Tongue (tissue), 2 donors: Measurements from ENCODE around the gene PDE3B. TPM values are rescaled to one million over a fixed set of nuclear protein-coding genes. Genes with fewer than 3 reads are reported as not detected.

ENCODE experiments used
- DNase-seq: peaks from one replicate; pipeline ENCODE4 v3.0.0-alpha.2; 2015
- total RNA-seq: library from RNA; depleted of rRNA; stranded (reverse); fragments of >200 nt; gene quantifications from one replicate; pipeline ENCODE4 v1.2.3, GENCODE V29; 2014

PDE3B gene
- total RNA-seq, 1 donor from 2014 or later: 14.8 TPM

DNA sequence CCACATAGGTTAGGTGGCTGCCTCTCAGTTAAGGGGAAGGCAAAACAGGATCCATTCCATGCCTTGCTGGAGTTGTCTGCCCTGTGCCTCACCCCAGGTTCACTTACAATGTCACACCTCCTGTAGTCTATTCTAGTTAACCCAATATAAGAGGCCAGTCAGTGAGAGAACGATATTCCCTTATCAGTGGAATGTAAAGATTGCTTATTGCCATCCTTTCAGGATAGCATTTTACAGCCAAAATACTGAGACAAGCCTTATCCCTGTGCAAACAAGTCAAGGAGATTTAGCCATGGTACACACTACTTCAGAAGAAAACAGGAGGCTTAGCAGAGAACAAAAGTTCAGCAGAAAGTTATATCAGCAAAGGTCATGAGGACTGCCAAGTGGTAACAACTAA, 242.9 kb downstream of the PDE3B start:
- DNase-seq: no peak

DNA sequence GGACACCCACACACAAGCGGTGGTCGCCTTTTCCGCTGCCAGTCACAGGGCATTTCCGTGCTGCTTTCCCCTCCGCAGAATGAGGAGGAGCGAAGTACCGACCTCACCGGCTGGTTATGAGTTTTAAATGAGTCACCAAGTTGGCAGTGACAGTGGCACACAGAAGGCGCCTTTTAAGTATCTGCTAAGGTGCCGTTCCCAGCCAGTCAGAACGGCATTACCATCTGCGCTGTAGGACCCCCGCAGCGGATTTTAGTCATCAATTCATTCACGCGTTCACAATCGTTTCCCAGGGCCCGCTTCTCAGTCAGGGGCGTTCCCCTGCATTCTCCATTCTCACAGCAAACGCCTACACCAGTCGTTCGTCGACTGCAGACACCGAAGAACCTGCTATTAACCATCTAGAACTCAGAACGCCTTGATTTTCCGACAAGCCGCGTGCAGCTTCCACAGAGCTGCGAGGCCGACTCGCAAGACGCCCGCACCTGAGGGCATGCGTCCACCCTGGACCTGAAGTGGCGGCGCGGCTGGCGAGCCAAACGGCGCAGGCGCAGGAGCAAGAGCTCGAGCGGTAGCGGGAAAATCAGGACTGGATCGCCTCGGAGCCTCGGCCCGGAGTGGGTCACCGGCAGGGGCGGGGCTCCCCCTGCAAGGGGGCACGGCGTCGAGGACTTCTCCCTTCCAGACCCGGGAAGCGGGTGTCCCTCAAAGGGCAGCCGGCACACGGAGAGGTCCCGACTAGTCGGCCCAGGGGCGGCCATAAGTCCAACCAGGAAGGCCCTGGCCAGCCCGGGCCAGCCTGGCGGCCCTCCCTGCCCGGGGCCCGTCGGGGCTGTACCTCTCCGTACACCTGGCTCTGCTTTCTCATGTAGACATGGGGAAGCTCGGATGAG, 247.8 kb downstream of the PDE3B start:
- DNase-seq: peak; percentile 95

DNA sequence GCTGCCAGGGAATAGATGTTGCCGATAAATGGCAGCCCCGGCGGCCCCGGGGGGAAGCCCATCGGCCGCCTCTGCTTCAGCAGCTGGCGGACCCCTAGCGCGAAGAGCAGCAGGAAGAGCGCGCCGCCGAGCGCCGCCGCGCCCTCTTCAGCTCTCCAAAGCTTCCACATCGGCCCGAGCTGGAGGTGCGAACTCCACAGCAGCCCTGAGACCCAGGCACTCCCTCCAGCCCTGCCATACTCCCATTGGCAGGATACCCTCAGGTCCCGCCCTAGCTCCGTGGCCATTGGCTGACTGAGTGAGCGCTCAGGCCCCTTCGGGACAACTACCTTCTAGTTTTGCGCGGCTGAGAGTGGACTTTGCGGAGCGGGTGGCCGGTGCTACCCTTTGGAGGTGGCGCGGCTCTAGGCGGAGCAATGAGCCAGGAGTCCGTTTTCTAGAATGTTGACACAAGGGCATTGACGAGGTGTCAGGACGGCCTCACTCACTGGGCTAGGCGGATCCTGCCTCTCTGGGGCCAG, 248.5 kb downstream of the PDE3B start, which contains the start of gene CYP2R1:
TSS of gene CYP2R1 (minus strand) at position 196 of the 521 bp plus-strand sequence. CDS start at position 170, 26 bp downstream.
- peak; percentile 97 for DNase-seq

DNA sequence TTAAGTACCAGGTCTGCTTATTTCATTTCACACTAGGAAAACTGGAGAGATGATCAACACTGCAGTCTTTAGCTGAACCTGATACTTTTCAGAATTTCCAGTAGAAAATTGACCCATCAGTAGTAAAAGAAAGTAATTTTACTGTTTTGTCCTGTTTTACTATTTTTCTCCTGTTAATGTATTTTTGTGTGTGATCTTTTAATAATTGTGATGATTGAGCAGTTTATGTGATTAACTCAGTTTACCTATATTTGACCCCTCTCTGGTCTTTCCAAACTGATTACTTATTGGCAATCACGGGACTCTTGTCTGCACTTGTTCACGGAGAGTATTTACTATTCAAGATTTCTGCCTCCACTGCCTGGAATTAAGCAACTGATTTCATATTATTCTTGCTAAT, 249.0 kb downstream of the PDE3B start:
- no peak for DNase-seq

DNA sequence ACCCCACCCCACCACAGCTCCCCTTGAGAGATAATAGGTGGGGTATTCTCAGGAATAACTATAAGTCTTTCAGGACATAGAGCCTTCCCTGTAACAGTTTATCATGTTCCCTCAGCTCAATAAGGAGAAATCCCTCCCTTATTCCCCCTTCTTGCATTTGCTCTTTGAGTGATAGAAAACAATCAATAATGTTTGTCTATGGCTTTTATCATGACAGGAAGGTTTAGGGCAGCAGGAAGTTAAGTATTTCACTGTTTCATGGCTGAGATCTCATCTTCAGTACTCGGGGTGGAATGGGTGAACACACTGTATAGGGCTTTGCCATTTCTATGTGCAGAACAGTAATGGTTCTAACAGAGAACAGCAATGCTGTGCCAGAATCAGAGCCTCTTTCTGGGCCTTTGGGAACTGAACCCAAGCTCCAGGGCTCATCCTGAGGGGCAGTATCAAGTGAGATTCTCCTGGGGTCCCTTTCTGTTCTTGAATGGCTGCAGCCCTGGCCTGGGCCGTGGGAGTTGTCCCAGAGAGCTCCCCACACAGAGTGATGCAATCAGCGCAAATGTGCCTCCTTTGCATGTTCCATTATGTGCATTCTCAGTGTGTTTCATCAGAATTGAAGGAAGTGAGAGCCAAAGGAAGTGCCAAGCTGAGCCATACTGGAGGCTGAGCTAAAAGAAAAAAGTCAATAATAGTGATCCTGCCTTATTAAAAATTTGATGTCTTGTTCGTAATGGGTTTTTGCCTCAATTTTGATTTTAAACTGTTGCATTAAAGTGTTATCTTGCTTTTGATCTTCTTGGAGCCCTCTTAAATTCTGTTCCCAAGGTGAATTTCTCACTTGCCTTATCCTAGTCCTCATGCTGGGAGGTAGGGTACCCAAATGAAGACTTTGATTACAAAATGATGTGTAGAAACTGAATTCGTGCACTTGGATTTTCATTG, 251.3 kb downstream of the PDE3B start:
- peak; percentile 15 for DNase-seq

DNA sequence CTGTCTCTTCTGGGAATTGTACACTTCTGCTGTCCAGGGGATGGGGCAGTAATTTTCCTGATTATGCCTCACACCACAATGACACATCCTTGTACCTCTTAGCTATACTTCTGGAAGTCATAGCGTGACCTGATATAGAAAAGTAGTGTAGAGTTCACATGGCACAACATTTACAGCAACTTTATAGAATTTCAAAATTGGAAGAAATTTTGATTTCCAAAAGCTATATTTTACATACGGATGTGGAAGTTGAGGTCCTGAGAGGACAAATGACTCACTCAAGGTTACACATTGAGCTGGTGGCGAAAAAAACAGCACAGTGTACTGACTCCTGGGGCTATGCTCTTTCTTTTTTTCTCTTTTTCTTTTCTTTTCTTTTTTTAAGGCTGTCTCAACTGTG, 254.8 kb downstream of the PDE3B start:
- DNase-seq: no peak

DNA sequence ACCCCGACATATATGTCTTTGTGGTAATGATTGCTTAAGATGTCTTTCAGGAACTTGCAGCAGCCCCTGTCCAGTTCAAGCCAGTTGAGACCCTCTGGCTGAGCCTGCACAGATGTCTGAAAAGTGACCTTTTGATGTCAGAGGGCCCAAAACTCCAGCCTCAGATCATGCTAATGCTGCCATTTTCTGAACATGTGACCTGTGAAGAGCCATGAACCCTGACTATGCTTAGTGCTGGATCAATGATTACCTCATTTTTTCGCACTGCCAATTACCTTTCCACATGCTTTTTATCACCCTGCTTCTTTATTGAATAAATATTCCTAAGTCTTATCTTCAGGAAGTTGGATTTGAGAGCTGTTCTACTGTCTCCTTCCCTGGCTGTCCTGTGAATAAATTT, 255.3 kb downstream of the PDE3B start:
- no peak for DNase-seq

DNA sequence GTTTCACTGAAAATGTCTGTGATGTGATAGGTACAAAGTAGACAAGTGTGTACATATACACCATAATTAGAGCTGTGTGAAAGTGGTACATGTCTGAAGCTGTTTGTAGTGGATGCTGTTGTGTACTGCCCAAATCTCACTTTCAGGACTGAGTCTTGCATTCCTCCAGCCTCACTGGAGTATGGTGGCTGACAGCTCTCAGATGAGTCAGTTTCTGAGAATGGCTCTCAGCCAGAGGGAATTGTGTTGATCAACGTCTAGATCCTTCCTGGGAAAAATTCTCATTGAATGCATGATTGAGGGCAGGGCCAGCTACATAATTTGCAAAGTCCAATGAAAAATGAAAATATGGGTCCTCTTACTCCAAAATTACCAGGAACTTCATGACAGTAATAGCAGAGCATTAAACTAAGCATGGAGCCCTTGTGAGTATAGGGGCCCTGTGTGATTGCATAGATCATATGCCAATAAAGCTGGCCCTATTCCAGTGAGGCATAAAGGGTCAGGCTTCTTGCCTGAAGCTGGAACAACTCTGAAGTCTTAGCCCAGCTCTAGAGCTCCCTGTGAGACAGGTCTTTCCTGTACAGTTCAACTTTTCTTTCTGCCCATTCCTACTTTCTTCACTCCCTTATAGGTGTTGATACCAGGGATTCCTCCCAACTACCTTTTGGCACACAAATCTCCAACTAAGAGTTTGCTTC, 259.2 kb downstream of the PDE3B start:
- DNase-seq: no peak

DNA sequence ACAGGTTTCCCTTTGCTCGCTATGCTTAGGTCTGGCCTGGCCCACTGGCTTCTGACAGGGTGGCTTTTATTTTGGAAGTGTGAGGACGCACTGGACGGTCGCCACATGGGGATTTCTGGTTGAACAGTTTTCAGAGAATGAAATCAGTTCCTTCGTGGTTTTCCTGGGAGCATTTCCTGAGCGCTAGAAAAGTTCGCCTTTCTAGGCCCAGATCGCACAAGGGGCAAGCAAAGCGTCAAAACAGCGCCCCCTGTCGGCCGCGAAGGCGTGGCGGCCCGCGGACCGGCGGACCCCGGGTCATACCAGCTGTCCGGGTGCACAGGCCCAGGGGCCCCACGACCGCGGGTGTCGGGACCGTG, 261.1 kb downstream of the PDE3B start:
- DNase-seq: peak; percentile 77

DNA sequence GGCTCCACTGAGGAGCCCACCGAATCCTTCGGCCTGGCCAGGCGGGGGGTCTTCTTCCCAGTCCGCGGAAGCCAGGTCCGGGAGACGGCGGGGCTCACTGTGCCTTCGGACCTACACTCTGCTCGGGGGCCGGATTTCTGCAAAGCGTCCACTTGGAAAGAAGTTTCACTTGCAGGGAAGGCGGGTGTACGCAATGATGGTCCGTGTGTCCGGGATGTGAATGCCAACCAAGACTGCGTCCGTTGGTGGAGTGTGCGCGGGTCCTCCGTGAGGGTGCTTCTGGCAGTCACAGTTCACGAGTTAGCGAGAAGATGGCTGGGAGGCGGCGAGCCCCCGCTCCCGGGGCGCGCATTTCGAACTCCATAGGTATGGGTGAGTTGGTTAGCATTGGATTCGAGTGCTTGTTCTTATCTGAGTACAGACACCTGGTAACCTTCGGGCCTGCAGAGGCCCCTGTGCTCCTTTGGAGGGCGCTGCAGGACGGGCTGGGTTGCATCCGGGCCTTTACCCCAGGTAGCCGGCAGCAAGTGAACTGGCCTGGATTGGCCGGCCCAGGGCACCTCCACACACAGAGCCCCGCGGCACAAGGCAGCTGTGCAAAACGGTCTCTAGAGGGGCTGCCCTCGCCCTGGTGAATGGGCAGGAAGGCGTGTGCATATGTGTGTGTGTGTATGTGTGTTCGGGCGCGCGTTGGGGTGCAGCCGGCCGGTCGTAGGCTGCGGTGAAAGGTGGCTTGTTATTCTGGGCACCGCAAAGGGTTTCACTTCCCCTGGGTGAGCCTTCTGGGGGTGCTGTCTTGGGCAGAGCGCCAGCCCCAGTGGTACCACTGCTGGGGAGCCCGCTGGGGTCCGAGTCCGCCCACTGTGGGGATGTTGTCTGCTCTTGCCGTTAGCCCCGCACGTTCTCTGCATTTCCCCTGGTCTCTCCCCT, 261.8 kb downstream of the PDE3B start:
- DNase-seq: peak; percentile 37

DNA sequence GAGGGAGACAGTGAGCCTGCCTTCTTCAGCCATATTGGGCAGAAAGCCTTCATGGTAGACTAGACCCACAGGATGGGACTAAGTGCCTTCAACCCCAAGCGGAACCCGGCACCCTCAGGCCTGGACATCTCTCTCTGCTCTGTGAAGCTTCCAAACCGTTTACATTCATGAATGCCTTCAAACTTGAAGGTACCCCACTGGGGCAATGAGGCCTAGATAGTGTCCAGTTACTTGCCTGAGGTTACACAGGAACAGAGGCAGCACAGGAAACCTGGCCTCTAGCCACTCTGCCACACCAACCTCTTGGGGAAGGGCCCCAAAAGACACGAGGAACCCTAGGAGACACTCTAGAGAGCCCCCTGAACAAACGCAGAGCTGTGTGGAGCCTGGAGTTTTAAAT, 263.0 kb downstream of the PDE3B start:
- DNase-seq: no peak

DNA sequence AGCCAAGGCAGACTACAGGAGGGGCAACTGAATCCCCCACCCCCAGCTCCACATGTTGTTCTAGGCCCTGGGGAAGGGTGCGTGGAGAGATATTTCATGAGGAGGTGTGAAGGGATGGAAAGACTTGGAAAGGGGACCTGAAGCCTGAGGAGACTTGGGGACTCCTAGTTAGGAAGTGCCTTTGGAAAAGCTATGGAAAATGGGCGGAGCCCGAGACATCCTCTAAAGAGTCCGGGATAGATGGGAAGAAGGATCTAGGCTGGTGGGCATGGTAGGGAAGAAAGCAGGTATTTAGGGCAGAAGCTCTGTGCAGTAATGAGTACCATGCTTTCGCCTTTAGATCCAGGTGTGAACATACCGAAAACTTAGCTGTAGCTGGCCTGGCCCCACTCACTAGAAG, 263.4 kb downstream of the PDE3B start:
- no peak for DNase-seq

DNA sequence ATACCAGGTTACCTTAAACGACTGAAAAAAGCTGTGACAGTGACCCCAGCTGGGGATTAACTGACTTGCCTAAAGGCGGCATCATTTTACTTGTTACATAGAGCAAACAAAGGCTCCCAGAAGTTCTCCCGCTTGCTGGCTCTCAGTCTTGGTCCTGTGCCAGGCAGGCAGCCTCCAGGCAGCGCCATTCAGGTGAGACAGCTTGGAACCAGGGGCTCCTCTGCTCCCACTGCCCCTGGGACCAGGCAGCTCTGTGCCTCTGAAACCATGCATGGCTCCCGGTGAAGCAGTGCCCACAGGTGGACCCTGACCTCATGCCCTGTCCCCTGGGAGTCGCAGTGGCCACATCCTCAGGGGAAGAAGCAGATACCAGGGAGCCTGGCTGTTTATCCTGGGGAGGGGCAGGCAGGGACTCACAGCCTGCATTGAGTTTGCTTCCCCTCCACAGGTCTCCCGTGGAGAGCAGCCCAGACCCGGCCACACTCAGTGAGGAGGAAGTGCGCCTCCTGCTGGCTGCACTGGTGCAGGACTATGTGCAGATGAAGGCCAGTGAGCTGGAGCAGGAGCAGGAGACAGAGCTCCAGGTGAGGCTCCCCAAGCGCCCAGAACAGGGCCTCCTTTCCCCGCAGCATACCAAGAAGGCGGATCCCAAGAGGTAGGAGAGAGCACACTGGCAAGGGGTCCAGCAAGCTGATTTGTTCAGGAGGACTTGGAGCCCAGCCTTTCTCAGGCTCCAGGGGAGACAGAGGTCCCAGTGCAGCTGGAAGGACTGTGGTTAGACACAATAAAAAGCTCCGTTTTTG, 264.0 kb downstream of the PDE3B start:
- peak; percentile 67 for DNase-seq

DNA sequence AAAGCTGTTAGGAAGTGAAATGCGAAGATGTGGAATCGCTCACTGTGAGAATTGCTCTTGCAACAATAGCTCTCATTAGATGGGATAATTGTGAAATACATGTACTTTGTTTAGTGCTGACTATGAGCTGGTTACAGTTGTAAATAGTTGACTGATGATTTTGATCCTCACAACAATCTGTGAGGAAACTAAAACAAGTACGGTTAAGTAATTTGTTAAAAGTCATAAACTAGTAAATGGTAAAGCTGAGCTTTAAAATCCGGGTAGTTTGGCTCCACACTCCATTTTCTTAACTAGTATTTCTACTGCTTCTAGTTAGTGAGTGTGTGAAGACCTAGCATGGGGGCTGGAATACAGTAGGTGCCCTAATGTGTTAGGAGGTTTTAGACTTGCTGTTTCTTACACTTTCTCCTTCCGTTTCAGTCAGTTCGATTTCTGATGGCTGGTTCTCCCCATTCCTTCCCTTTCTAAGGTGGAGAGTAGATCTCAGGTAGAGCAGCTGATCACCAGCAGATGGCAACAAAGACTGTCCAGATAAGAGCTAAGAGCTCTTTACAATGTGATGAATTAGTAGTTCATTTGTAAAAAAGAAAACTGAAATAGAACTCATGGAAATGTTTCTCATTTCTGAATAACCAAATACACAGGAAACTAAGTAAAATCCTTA, 264.7 kb downstream of the PDE3B start:
- peak; percentile 72 for DNase-seq

DNA sequence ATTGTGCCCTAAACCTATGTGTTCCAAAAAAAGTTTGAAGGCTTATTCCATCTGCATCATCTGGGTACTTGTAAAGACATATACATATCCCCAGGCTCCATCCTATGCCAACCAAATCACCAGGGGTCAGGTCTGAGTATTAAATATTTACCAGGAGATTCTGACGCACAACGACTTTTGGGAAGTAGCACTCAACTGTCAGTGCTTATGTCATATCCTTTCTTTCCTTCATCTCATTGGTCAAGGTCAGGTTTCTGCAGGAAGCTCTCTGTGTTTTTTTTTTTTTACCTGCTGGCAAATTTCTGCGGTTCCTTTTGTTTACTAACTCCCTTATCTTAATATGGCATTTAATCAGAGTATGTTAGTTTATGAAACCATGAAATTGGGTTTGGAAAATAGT, 270.9 kb downstream of the PDE3B start:
- DNase-seq: no peak

DNA sequence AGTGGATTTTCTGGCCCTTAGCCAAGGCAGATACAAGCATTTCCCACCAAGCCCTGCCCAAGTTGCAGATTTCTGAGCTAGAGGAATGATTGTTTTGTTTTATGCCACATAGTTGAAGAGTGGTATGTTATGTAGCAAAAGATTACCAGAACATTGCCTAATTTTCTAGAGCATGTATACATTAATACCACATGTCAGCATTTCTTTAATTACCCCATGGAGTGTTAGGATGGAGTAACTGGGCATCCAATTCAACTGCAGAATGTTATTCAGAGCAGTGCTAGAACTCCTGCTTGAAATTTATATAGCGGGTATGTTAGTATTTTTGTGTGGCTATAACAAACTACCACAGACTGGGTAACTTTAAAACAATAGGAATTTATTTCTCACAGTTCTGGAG, 272.8 kb downstream of the PDE3B start:
- no peak for DNase-seq
